B cell (primary cell): Measurements from ENCODE around the gene RILPL1. TPM values are rescaled to one million over a fixed set of nuclear protein-coding genes. Genes with fewer than 3 reads are reported as not detected.

Experiments
- ATAC-seq: fragments of 200-7000 bp; cut with Tn5 transposase; one replicate; pipeline ENCODE4 v1.10.0; 2021; ENCODE audit warnings: low read depth, mild to moderate bottlenecking, moderate number of reproducible peaks, moderate library complexity
- CTCF ChIA-PET: fragments of 350-600 bp; sonication (Branson Sonifier 250); formaldehyde crosslinking; loops from one replicate; lab custom pipeline; 2021; ENCODE audit warnings: antibody characterized with exemption, inconsistent platforms; lab: Charles Lee
- POLR2A ChIA-PET: fragments of 350-600 bp; sonication (Branson Sonifier 250); formaldehyde crosslinking; loops from one replicate; lab custom pipeline; 2021; ENCODE audit warnings: antibody characterized with exemption; lab: Charles Lee
- DNase-seq: peaks from one replicate; pipeline ENCODE4 v3.0.0; 2013
- H2AFZ ChIP-seq: 2 replicates; pipeline ENCODE4 v1.6.1; 2012; ENCODE audit warnings: mild to moderate bottlenecking, low read depth, low read length; ENCODE audit not compliant: insufficient read depth, poor library complexity, severe bottlenecking
- H3K27ac ChIP-seq, 2 donors: 1 replicate in 1 of 2; 2 replicates in 1 of 2; pipeline ENCODE4 v1.5.1; 2012 to 2013; ENCODE audit warnings: low read length in 2 of 2, mild to moderate bottlenecking in 2 of 2, moderate library complexity in 1 of 2
- H3K27me3 ChIP-seq, 4 experiments: fragments of 200-600 bp in 1 of 4; sonication (generic) in 1 of 4; replicated peaks in 1 of 4; 1 replicate in 2 of 4; 2 replicates in 2 of 4; pipeline versions ENCODE4 v1.6.1 to v1.7.0; 2013 to 2016; ENCODE audit warnings: low read length in 3 of 4, mild to moderate bottlenecking in 2 of 4, mixed read lengths in 1 of 4, moderate library complexity in 1 of 4; ENCODE audit not compliant: insufficient read depth in 4 of 4, control insufficient read depth in 3 of 4; ENCODE audit errors: control extremely low read depth in 1 of 4
- H3K36me3 ChIP-seq, 2 experiments: replicated peaks in 1 of 2; 1 replicate in 1 of 2; 2 replicates in 1 of 2; pipeline versions ENCODE4 v1.6.1 to v1.7.1; 2013; ENCODE audit warnings: low read length in 1 of 2; ENCODE audit not compliant: insufficient read depth in 2 of 2, control insufficient read depth in 1 of 2; ENCODE audit errors: control extremely low read depth in 1 of 2, extremely low read depth in 1 of 2
- H3K4me1 ChIP-seq, 2 donors: fragments of 200-600 bp in 1 of 2; sonication (generic) in 1 of 2; 1 replicate in 1 of 2; 2 replicates in 1 of 2; pipeline versions ENCODE4 v1.5.1 to v1.6.1; 2013 to 2017; ENCODE audit warnings: low read length in 2 of 2; ENCODE audit not compliant: control insufficient read depth in 2 of 2, insufficient read depth in 2 of 2
- H3K4me2 ChIP-seq: replicated peaks from 2 replicates; pipeline ENCODE3; 2012; ENCODE audit warnings: mild to moderate bottlenecking, low read depth, low read length; ENCODE audit not compliant: poor library complexity, severe bottlenecking
- H3K4me3 ChIP-seq, 5 experiments: fragments of 200-600 bp in 1 of 5; sonication (generic) in 1 of 5; 1 replicate in 3 of 5; 2 replicates in 2 of 5; pipeline versions ENCODE4 v1.5.1 to v1.7.0; 2011 to 2016; ENCODE audit warnings: low read length in 4 of 5, mild to moderate bottlenecking in 4 of 5, low read depth in 2 of 5, control low read depth in 1 of 5, moderate library complexity in 1 of 5; ENCODE audit not compliant: insufficient read depth in 1 of 5; ENCODE audit errors: control extremely low read depth in 1 of 5, extremely low read depth in 1 of 5
- H3K79me2 ChIP-seq: fragments of 200-600 bp; sonication (generic); one replicate; pipeline ENCODE4 v1.6.0; 2016; ENCODE audit warnings: low read length; ENCODE audit not compliant: control insufficient read depth, insufficient read depth
- H3K9ac ChIP-seq: fragments of 200-600 bp; sonication (generic); 2 replicates; pipeline ENCODE4 v1.6.1; 2017; ENCODE audit warnings: mild to moderate bottlenecking, low read length, moderate library complexity
- H3K9me3 ChIP-seq, 3 donors: one replicate each; pipeline versions ENCODE4 v1.6.1 to v1.7.1; 2013; ENCODE audit warnings: low read length in 2 of 3; ENCODE audit not compliant: control insufficient read depth in 2 of 3, insufficient read depth in 1 of 3; ENCODE audit errors: control extremely low read depth in 1 of 3
- H4K20me1 ChIP-seq: 2 replicates; pipeline ENCODE4 v1.6.0; 2012; ENCODE audit warnings: mild to moderate bottlenecking, low read length; ENCODE audit not compliant: insufficient read depth, control insufficient read depth, poor library complexity, severe bottlenecking
- H3K27ac Mint-ChIP-seq: one replicate; pipeline ENCODE4 v1.8.0; 2021; ENCODE audit warnings: mixed read lengths
- H3K27me3 Mint-ChIP-seq: one replicate; pipeline ENCODE4 v1.8.0; 2021; ENCODE audit warnings: mixed read lengths
- H3K4me1 Mint-ChIP-seq: one replicate; pipeline ENCODE4 v1.8.0; 2021; ENCODE audit warnings: mixed read lengths
- H3K4me3 Mint-ChIP-seq: one replicate; pipeline ENCODE4 v1.8.0; 2021; ENCODE audit warnings: mixed read lengths
- H3K9me3 Mint-ChIP-seq: one replicate; pipeline ENCODE4 v1.8.0; 2022; ENCODE audit warnings: mixed read lengths; ENCODE audit not compliant: insufficient read depth
- CTCF ChIP-seq: fragments of 200-600 bp; IDR thresholded peaks from one replicate; pipeline ENCODE4 v1.8.0; 2022; ENCODE audit warnings: antibody characterized with exemption, mild to moderate bottlenecking
- EZH2 ChIP-seq: IDR thresholded peaks from 2 replicates; pipeline ENCODE4 v1.6.1; 2012; ENCODE audit warnings: borderline replicate concordance, low read depth, mild to moderate bottlenecking, moderate library complexity, low read length; ENCODE audit not compliant: insufficient read depth, poor library complexity, severe bottlenecking
- WGBS: methylation state at CpG from one replicate; pipeline ENCODE4 v1.1.5; 2013; ENCODE audit warnings: missing lambda C conversion rate; ENCODE audit not compliant: insufficient coverage; 5-methylcytosine and 5-hydroxymethylcytosine counted together
- intact Hi-C: fragments of 100-400 bp; cut with micrococcal nuclease; formaldehyde crosslinking; loops from one replicate; pipeline ENCODE4 v1.10.0; 2022
- polyA plus RNA-seq: library from polyadenylated mRNA; depleted of rRNA; stranded (reverse); fragments of >200 nt; gene quantifications from 2 replicates; pipeline ENCODE4 v1.2.3, GENCODE V29; 2012
- total RNA-seq, 2 donors: library from RNA; stranded (reverse); fragments of 120-200 nt in 1 of 2; gene quantifications; 1 replicate in 1 of 2; 2 replicates in 1 of 2; pipeline versions ENCODE4 v1.2.3 to v1.2.4, GENCODE V29; 2013 to 2022

The RILPL1 gene
- total and polyA plus RNA-seq, 2 donors (not counting 1 experiment from before 2014, with no cell fraction given) = 2.6 to 2.8 TPM

- H3K9me3 ChIP-seq = no peaks in the 10 kb centered on the region
- Mint-ChIP-seq H3K4me1 (no peaks in the 10 kb centered on the region), H3K4me3 (no peak overlapping the region), H3K27ac (no peak overlapping the region), H3K9me3 (no peaks in the 10 kb centered on the region), H3K27me3 (no peaks in the 10 kb centered on the region)
- no peaks in the 10 kb centered on the region for H3K36me3 ChIP-seq
- TF ChIP-seq CTCF = no peak
- TF ChIP-seq EZH2 = no peak
- H3K27ac ChIP-seq = no peak overlapping the region
- no peak overlapping the region for H3K4me2 ChIP-seq
- no peak overlapping the region for H3K4me3 ChIP-seq
- H4K20me1 ChIP-seq = no peaks in the 10 kb centered on the region
- no peaks in the 10 kb centered on the region for H3K4me1 ChIP-seq
- intact Hi-C loops = no loop called here
- no peak overlapping the region for H2AFZ ChIP-seq
- CTCF ChIA-PET = no interaction called here
- POLR2A ChIA-PET = no interaction called here
- no peak for DNase-seq
- 94% methylated on average over 24 of the region's 26 CpGs for WGBS
- ATAC-seq = no peak
- no peaks in the 10 kb centered on the region for H3K79me2 ChIP-seq
- H3K27me3 ChIP-seq = no peaks in the 10 kb centered on the region
- H3K9ac ChIP-seq = no peak overlapping the region
These were observed 20.5 kb downstream of the RILPL1 start for GRCh38 chr12:123512838-123513665.

- no peaks in the 10 kb centered on the region for H3K36me3 ChIP-seq
- no peak overlapping the region for H3K4me2 ChIP-seq
- TF ChIP-seq CTCF (no peak), EZH2 (no peak)
- POLR2A ChIA-PET = no interaction called here
- H3K4me1 Mint-ChIP-seq = no peaks in the 10 kb centered on the region
- DNase-seq (no peak), ATAC-seq (no peak)
- H4K20me1 ChIP-seq = no peaks in the 10 kb centered on the region
- H3K27ac Mint-ChIP-seq = no peak overlapping the region
- intact Hi-C loops = no loop called here
- CTCF ChIA-PET = no interaction called here
- H3K79me2 ChIP-seq = no peaks in the 10 kb centered on the region
- H3K4me3 Mint-ChIP-seq = no peak overlapping the region
- no peaks in the 10 kb centered on the region for H3K27me3 ChIP-seq
- no peak overlapping the region for H3K27ac ChIP-seq
- H3K9me3 ChIP-seq = peaks cover 0 to 5% (median 0%) of the 10 kb centered on the region in 3 donors
- H3K4me1 ChIP-seq = no peaks in the 10 kb centered on the region
- 86% methylated on average over 6 of the region's 6 CpGs for WGBS
- no peaks in the 10 kb centered on the region for H3K9me3 Mint-ChIP-seq
- H2AFZ ChIP-seq = no peak overlapping the region
- H3K4me3 ChIP-seq = no peak overlapping the region
- no peak overlapping the region for H3K9ac ChIP-seq
- H3K27me3 Mint-ChIP-seq = no peaks in the 10 kb centered on the region
These were observed 26.7 kb downstream of the RILPL1 start for GRCh38 chr12:123506843-123507236.
